Mesenteric fat pad (tissue), 1 donor: ENCODE data around the gene NRAP. TPM values are rescaled to one million over a fixed set of nuclear protein-coding genes. Genes with fewer than 3 reads are reported as not detected.
"Not testable (repeated sequence)": the region's sequence is repeated elsewhere in the genome, so short reads cannot be mapped to it uniquely, and the experiment has no call there.

Experiments
- DNase-seq: peaks from one replicate; pipeline ENCODE4 v3.0.0-alpha.2; 2020; ENCODE audit warnings: low spot score
- total RNA-seq: library from RNA; stranded (reverse); fragmentation: NEBNext Ultra II Directional; extraction: Animal tissue kit (Norgen Biotek cat#: 25700); gene quantifications from one replicate; pipeline ENCODE4 v1.2.1, GENCODE V29; 2021
- donor health status: DM: yes; HTN: yes; CAD: no.

Gene NRAP
- total RNA-seq, 1 donor from 2014 or later, result 0.06 TPM

DNA sequence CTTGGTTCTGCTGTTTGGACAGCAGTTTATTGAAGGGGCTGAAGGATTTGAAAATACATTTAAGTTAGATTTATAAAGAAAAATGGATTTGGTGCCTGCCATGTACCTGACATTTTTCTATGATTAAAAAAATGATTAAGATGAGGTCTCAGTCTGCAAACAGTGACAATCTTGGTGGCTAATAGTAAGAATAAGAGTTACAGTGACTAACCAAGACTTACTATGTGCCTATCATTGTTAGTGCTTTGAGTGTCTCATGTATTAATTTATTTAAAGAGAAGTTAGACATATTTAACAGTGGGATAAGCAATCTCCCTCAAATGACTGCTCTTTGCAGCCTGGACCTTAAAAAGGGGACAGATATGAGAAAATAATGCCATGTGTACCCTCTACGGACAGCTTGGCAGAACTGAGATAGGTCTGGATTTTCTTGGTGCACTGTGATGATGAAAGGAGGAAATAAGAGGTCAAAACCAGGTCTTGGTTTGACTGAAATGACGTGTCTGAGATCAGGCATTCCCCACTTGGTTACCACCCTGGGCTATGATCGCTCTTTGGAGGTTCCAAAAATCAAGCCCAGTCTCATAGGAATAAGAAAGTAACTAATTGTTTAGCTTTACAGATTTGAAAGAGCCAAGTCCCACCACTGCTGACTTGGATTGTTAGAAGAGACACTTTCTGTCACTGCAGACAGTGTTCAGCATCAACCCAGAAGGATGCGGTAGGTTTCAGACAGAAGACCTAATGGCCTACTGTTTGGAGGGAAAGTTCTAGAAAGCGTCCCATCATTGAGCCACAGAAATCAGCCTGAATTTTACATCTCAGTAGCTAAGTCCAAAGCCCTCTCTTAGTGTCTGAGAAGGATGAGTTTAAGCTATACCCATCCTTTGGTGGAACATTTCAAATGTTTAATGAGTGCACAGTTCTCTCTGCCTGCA, 18.0 kb upstream of the NRAP start:
- no peak for DNase-seq

DNA sequence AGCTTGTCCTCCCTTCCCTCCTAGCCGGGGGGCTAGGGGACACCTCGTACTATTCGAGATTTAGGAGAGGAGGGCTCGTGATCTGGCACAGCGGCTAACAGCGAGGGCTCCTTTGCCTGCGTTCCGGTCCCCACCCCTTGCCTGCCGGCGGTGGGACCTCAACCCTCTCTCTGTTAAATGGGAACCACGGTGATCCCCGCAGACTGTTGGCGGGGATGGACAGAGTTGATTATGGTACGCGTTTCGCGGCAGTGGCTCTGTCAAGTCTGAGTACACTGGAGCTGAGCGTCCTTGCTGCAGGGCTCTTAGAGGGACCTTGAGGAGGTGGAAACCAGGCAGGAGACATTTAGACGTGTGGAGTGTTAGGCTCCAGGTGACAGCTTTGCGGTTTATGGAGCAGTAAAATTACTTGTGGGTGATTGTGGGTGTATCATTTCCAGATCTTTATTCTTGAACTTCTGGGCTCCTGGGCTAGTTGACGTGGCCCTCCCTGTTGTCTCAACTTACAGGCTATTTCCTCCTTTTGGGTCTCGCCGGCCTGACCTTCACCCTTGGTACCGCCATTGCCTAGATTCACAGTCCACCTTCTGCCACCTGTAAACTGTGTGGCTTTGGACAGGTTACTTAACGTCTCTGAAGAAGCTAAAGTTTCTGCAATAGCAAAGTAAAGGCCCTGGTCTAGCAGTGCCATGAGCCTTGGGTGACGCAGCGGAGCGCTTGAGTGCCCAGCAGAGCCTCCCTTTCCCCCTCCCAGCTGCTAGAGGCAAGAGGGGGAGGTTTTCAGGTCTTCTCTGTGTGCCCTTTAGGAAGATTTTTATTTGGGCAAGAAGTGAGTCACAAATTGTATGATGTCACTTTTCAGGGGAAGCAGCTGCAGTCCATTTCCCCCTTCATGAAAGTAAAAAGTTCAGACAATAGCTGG, 16.6 kb upstream of the NRAP start:
- no peak for DNase-seq

DNA sequence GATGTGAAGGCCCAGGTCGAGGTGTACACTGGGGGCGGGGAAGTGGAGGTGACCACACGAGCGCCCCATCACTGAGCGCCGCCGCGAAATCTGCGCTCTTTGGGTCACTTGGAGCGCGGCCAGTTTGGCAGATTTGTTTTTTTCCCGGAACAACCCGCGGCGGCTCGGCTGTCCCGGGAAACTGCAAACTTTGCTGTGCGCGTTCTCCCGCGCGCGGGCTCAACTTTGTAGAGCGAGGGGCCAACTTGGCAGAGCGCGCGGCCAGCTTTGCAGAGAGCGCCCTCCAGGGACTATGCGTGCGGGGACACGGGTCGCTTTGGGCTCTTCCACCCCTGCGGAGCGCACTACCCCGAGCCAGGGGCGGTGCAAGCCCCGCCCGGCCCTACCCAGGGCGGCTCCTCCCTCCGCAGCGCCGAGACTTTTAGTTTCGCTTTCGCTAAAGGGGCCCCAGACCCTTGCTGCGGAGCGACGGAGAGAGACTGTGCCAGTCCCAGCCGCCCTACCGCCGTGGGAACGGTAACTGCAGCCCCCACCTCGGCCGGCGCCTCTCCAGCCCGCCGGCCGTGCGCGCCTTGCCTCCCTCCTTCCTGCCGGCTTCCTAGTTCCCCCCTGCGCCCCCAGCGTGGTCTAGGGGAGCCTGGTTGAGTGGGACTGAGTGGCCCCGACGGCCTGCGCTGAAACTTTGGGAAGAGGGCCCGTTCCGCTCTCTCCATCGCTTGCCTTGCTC, 15.8 kb upstream of the NRAP start, which contains the start of gene CASP7:
TSS of gene CASP7 (plus strand) at position 450 of the 727 bp plus-strand sequence. CDS start 17,582 bp downstream, outside the sequence.
- peak; percentile 92 for DNase-seq

DNA sequence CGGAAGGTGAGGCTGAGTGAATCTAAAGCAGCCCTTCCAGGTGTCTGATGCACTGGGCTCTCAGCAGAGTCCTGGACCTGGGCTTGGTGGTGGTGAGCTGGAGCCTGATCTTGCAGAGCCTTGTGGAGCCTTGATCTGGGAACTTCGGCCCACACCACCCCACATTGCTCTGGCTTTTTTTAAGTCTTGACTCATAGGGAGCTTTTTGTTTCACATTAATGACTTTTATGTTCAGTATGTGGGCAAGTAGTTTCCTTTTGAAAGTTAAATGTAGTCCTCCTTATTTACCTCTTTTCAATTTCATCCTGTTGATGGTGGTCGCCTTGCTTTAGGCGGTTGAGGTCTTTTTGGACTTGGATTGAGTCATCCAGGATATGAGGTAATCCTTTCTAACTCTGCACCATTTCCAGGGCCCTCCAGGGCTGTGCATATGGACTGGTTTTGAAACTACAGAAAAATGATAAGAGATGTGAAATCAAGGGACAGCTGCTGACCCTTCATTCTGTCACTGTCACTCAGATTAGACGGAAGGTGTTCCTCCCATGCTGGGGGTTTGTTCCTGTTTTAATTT, 2.9 kb upstream of the NRAP start:
- DNase-seq, result no peak

DNA sequence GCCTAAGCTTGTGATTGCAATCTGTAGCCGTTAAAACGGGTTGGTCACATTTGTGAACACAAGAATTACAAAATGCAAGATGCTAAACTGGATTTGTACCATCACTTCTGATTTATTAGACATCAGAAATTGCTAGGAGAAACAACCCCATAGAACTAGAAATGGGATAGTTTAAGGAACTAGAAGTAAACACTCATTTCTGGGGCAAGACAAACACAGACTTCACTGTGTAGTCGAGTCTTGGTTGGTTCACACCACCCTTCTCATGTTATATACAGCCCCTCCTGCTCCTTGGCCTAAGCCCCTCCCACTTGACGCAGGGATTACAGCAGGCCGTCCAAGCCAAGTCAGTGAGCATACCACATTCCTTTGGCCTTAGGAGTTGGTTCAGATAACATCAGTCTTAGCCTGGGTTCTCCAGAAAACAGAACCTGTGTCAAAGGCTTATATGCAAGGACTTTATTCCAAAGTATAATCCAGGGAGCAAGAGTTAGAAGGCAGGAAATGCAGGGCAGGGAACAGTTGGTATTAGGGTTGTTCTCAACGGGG, 2.0 kb upstream of the NRAP start:
- no peak for DNase-seq

DNA sequence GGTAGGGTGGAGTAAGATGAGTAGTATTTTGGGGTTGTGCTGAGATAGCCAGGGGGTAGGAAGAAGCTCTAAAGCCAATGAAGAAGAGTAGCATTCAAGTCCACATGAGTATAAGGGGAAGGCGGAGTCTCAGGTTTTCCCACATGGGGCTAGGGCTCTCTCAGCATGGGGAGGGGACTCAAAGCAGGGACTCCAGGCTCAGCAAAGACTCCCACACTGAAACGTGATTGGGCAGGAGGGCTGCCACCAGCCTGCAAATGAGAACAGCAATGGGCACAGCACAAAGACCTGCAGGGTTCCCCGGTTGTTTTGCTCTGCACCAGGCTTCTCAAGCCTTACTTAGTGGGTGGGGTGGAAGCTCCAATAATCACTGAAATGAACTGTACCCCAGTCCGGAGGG, 1.5 kb upstream of the NRAP start:
- no peak for DNase-seq

DNA sequence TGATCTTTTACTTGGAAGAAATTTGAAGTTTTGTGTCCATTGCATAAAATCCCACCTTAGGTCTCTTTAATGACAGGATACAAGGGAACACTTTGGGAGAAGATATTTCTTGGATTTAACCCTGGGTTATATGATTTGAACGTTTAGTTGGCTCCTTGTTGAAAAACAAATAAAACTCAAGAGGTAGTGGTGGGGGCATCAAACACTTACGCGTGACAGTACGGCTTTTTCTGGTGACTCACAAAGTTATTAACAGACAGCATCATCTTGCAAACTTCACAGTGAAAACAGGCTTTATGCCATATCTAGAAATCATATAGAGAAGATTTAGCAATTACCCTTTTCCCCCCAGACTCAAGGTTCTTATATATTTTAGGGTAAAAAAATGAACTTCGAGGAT, 699 bp downstream of the NRAP start:
- no peak for DNase-seq

DNA sequence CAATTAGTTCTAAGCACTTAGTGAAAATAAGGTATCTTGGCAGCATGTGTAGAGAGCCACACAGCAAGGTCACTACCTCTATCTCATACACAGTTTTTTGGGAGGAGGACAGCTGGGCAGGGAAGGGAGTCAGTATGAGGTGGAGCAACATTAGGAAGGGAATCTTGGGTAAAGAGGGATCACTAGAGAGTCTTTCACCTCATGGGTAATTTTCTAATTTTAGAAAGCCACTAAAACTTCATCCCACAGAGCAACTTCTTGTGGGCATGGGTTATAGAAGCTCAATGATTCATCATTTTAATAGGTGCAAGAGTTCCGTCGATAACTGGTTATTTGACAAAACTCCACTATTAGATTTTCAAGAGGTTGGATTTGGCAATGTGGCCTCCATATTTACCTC, 2.5 kb downstream of the NRAP start:
- DNase-seq, result no peak

DNA sequence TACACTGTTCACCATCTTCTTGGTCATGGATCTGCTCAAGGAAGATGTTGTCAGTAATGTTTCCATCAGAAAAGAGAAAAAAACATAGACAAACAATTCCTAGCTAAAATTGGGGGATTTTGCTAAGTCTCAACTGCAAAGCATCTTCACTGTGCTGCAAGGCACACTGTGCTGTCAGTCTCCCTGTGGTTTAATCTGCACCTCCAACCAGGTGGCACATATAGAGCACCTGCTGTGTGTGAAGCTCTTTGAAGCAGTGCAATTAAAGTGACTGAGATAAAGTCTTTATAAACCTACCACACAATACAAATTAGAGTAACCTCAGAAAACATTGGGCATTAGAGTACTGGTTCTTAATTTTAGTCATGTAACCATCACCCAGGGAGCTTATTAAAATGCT, 6.3 kb downstream of the NRAP start:
- no peak for DNase-seq

DNA sequence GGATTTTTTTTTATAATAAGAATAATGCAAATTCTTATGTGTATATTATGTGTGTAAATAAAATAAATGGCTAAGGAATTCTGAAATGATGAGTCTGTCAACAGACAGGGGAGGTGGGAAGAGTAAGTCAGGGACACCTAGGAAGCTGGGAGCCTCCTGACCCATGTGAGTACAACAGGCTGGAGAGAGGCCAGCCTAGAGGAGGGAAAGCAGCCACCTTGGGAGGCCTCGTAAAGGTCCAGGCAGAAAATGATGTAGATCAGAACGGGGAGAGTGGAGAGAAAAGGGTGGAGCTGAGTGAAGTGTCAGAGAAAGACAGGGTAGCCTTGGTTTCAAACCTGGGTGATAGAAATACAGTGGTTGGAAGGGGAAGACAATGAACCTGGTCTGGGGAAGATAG, 6.9 kb downstream of the NRAP start:
- no peak for DNase-seq

DNA sequence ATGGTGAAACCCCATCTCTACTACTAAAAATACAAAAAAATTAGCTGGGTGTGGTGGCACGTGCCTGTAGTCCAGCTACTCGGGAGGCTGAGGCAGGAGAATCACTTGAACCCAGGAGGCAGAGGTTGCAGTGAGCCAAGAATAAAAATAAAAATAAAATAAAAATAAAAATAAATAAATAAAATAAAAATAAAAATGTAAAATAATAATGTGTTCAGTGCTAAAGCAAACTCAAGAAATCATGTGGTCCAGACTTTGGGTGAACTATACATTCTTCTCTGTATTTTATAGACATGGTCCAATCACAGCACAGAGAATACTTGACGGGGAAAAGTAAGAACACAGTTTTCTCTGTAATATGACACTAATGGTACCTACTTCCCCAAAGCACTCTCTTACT, 11.4 kb downstream of the NRAP start:
- DNase-seq, result not testable (repeated sequence)

DNA sequence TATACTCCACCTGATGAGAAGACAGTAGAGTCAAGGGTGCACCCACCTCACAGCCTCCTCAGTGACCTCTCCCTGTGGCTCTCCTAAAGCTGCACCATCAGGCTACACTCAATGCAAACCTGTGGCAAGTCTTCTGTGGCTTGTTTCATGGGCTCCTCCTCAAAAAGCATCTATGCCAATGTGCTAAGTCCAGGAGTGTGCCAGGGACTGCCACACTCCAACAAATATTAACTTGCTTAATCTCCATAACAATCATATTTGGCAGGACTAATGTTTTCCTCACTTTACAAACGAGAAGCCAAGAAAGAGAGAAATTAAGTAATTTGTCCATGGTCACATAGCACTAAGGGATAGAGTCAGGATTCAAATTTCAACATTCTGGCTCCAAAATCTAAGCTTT, 11.9 kb downstream of the NRAP start:
- DNase-seq, result no peak

DNA sequence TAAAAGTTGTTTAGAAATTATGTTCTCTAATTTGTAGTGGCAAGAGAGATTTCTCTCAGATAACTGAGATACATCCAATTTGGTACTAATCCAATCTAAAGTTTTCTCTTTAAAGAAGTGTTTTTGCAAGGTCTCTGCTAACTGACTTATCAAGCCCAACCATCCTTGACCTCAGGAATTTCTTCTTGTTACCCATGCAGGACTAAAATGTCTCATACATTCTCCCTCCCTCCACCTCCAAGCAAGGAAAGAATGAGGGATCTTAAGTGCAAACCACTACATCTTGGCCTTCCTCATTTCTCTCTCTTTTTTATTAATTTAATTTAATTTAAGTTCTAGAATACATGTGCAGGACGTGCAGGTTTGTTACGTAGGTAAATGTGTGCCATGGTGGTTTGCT, 12.8 kb downstream of the NRAP start:
- DNase-seq, result no peak

DNA sequence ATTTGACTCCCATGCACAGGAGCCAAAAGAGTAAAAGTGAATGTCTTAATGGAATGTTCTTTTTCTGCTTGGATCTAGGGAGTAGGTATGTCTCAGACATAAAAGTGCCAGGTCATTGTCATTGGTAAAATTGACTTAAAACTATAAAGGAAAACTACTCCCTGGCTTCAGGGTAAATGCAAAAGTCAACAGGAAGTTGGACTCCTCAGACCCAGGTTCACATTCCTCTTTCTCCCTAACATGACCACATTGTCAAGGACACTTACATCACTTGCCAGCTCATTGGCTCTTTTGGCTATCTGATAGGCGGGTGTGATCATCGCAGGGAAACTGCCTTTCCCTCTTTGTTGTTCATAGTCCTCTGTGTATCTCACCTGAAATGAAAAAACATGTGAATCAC, 13.7 kb downstream of the NRAP start:
- DNase-seq, result no peak

DNA sequence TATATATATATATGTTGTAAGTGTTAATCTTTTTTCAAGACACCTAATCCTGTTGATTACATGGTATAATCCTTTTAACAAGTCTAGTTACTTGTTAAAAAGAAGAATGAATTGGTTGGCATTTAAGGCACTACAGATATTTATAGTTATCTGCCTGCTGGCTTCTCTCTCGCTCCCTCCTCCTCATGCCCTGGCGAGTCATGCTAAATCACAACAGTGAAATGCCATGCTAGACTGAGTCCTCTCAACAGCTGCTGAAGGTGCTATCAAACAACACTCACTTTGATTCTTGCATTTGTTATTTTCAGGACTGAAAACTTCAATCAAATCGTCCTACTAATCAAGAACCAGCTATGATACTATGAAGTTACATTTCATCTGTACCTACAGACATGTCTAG, 15.4 kb downstream of the NRAP start:
- DNase-seq, result no peak

DNA sequence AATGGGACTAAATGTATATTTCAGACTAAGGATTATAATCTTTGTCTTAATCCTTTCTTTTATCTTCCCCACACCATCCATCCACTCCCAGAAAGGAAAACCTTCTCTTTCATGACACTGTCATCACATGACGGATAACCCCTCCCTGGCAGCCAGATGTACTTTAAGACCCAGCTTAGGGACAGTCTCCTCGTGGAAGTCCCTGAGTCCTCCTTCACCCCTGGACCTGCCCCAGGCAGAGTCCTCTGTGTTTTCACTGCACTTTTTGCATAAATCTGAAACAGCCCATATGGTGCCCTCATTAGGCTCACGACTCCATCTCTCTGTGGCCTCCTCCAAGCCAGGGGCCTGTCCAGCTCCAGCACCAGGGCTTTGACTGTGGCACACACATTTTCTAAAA, 16.0 kb downstream of the NRAP start:
- no peak for DNase-seq

DNA sequence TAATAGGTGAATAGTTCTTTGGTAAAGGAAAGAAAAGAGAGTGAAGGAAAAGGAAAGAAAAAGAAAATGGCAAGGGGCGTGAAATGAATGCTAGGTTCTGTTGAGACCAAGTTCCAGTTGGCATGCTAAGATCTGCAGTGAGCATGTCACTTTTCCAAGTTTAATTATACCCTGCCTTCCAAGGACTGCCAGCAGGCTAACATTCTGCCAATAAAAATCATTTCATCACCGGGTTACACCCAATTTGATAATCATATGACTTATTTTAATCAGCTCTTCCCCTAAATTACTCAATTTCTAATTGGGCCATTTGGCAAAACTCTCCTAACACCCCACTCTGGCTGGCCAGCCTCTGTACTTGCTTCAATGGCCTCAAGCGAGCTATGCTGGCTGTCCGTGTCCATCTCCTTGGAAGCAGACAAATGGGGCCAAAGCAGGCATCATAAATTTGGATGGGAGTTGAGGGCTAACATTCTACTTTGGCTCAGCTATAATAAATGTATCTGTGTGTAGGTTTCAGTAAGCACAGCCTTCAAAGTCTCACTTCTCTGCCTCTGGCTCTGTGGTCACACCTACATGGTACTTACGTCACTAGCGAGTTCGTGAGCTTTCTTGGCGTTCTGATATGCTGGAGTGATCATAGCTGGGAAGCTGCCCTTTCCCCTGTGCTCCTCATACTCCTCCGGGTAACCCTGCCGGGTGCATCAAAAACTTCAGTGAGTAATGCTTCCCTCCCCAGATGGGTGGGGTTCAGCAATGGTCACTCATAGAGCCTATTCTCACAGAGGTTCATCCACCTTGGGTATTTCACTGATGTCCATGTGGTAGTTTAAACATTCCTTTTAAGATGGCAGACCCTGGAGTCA, 17.3 kb downstream of the NRAP start:
- DNase-seq, result no peak

DNA sequence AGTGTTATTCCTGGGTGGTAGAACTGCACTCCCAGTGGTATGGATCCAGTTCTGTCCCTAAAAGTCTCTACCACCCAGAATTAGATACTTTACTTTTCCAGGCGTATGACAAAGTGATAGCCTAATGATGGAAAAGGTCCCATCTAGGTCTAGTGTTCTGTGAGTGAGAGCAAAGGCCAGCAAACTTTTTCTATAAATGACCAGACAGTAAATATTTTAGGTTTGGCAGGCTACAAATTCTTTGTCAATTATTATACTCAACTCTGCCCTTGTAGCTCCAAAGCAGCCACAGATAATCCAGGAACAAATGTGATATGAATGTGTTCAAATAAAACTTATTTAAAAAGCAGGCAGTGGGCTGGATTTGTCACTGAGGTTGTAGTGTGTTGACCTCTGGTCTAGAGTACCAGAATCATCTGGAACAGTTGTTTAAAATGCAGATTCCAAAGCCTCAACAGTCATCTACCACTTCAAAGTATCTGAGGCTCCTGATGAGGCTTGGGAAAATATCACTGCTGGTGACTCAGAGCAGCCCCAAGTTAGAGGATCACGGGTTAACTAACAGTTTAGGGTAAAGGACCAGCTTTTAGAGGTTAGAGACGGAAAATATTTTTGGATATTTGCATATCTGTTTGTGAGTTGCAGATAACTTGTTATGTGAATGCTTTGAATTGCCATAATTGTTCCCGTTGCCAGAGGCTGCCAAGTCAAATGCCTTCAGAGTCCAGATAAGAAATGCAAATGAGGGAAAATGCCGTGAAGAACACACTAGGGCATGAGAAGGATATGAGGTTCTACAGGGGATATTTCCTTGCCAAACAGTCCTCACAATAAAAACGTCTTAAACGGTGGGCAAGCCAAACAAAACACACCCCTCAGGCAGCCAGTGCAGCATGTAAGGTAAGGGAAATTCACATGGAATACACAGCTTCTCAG, 19.4 kb downstream of the NRAP start:
- no peak for DNase-seq

DNA sequence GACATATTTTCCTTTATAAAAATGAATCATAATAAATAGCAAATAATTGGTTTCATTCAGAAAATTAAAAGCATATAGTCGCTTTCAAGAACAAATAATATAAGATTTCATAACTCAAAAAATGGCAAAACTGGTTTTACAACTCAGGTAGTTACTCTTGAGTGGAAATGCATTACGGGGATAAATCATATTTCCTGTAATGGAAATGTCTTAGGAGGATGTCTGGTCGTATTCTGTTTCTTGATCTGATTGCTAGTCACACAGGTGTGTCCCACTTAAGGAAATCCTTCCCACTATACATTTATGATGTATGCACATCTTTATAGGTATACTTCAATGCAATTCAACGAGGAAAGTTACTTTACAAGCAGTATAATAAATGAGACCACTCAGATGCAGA, 20.7 kb downstream of the NRAP start:
- no peak for DNase-seq
